ENCODE measurements around the gene TANGO6. TPM values are rescaled to one million over a fixed set of nuclear protein-coding genes. Genes with fewer than 3 reads are reported as not detected.

The TANGO6 gene

DNA sequence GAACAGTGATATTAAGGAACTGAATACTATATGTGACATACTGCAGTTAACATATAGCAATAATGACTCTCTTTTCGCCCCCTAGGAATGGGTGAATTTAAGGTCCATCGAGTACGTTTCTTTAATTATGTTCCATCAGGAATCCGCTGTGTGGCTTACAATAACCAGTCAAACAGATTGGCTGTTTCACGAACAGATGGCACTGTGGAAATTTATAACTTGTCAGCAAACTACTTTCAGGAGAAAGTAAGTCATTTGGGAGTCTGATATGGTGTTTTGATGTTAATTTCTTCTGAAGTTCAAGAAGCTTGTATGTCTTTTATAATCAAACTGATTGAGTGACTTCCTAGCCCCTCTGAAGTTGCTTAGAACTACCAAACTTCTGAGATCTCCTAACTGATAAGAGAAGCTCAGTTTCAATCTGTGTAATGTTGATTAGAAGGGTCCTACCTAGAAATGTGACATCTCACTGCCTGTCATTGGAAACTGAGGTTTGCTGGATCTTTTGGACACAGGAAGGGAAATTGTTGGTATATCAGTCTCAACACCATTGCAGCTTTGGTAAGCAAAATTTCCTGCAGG lies 290.1 kb downstream of the TANGO6 start:
- peaks cover 10 to 36% of the 10 kb centered on the region in 2 experiments for H3K36me3 ChIP-seq (ENCODE audit: control insufficient read depth in 1 of 2, insufficient read depth in 2 of 2, low read depth in 1 of 2, low read length in 2 of 2)
- H3K27me3 ChIP-seq (ENCODE audit: control insufficient read depth in 1 of 2, insufficient read depth in 1 of 2, low read length in 2 of 2), result no peaks in the 10 kb centered on the region
- no peak overlapping the region for H3K27ac ChIP-seq (ENCODE audit: low read length, poor library complexity, severe bottlenecking)
- H3K4me3 ChIP-seq (ENCODE audit: insufficient read depth in 1 of 2, low read depth in 1 of 2, low read length in 2 of 2), result peak overlapping the region in 1 of 2 experiments; percentile 99
- H3K14ac ChIP-seq (ENCODE audit: low read length in 2 of 2), result no peak overlapping the region
- H2BK15ac ChIP-seq (ENCODE audit: low read depth, poor library complexity, severe bottlenecking), result no peak overlapping the region
- H3K9ac ChIP-seq (ENCODE audit: low read length), result peak overlapping the region; percentile 98
- peak overlapping the region; percentile 99 for H3K4me2 ChIP-seq (ENCODE audit: low read length, poor library complexity, severe bottlenecking)
- no peaks in the 10 kb centered on the region for H3K9me3 ChIP-seq (ENCODE audit: control insufficient read depth, low read length)
- H4K91ac ChIP-seq (ENCODE audit: low read length), result no peak overlapping the region
- H3K4ac ChIP-seq (ENCODE audit: low read depth in 1 of 2, low read length in 2 of 2), result no peak overlapping the region
- no peak overlapping the region for H2AK5ac ChIP-seq (ENCODE audit: low read length, severe bottlenecking)
- H4K8ac ChIP-seq (ENCODE audit: low read length), result no peak overlapping the region
- WGBS, result 53% methylated on average over 5 of the region's 5 CpGs
- no peak overlapping the region for H2BK120ac ChIP-seq (ENCODE audit: low read depth, low read length)
- no peak overlapping the region for H3K18ac ChIP-seq (ENCODE audit: low read depth in 1 of 2, low read length in 2 of 2)
- H3K4me1 ChIP-seq (ENCODE audit: control insufficient read depth, insufficient read depth, low read depth, low read length), result peaks cover 2% of the 10 kb centered on the region
- DNase-seq, result peak; percentile 19
- H2AFZ ChIP-seq (ENCODE audit: low read depth, low read length), result no peak overlapping the region
- H2BK12ac ChIP-seq (ENCODE audit: low read length in 2 of 2), result no peak overlapping the region
- no peak overlapping the region for H3K23ac ChIP-seq (ENCODE audit: low read length in 2 of 2)
- H3K79me1 ChIP-seq (replicated peaks; ENCODE audit: low read length, poor library complexity, severe bottlenecking), result peaks cover 8% of the 10 kb centered on the region
- H2BK5ac ChIP-seq (ENCODE audit: low read depth, low read length, poor library complexity, severe bottlenecking), result no peak overlapping the region

Small RNAs within 50 kb of the gene (small RNA-seq; reads per million reads assigned to genes)
- not detected for gene RF00019 (ENCODE audit: low read depth)
- gene RF00066 (ENCODE audit: low read depth), result not detected
- gene RNU6-898P (ENCODE audit: low read depth), result not detected

Data from mesenchymal stem cell (in vitro differentiated cells and primary cell).